Measurements from ENCODE around the gene DDAH1. TPM values are rescaled to one million over a fixed set of nuclear protein-coding genes. Genes with fewer than 3 reads are reported as not detected.

Gene DDAH1
- total RNA-seq, 1 experiment from 2014 or later, result 36.3 TPM

DNA sequence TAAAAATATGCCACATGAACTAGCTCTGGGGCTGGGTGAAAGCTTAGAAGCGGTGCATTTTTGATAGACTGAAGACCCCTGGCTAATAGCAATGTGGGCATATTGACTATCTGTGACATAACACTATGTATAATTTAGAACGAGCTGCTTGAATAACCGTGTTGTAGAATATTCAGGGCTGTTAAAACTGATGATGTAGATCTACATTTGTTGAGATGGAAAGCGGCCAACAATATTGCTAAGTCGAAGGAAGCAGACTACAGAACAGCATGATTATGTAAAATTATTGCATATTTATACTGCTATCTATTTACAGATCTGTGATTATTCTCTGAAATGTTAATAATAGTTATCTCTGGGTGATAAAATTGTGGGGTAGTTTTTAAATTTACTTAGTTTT, 147.4 kb downstream of the DDAH1 start:
- Histone ChIP-seq H3K79me2 (ENCODE audit: insufficient read depth, low read length) (no peaks in the 10 kb centered on the region), H2AK5ac (ENCODE audit: insufficient read length, low read length) (no peak overlapping the region), H3K14ac (ENCODE audit: insufficient read depth, low read length) (no peak overlapping the region), H2BK120ac (ENCODE audit: low read depth, low read length, poor library complexity, severe bottlenecking) (no peak overlapping the region), H3K4me1 (ENCODE audit: insufficient read depth, low read length) (no peaks in the 10 kb centered on the region; the same call in 1 of the 2 replicates), H3K9me3 (ENCODE audit: control insufficient read depth, low read depth, low read length) (no peaks in the 10 kb centered on the region), H3K56ac (ENCODE audit: insufficient read length, low read depth, low read length) (no peak overlapping the region), H2BK5ac (ENCODE audit: insufficient read length, low read length) (no peak overlapping the region), H2BK15ac (ENCODE audit: low read depth, low read length) (no peak overlapping the region), H3K18ac (ENCODE audit: insufficient read length, low read depth, low read length) (no peak overlapping the region), H2BK20ac (ENCODE audit: low read depth, low read length, poor library complexity, severe bottlenecking) (no peak overlapping the region), H3K9ac (ENCODE audit: extremely low read depth, insufficient read length, low read length) (no peak overlapping the region), H4K5ac (ENCODE audit: insufficient read length, low read depth, low read length) (no peak overlapping the region), H3K4me2 (ENCODE audit: insufficient read depth, insufficient read length, low read length) (no peak overlapping the region), H3K4ac (ENCODE audit: low read depth, low read length) (no peak overlapping the region), H3T11ph (ENCODE audit: low read length) (no peak overlapping the region), H3K23ac (ENCODE audit: insufficient read length, low read depth, low read length) (no peak overlapping the region), H4K91ac (ENCODE audit: insufficient read length, low read depth, low read length) (no peak overlapping the region), H4K8ac (replicated peaks; ENCODE audit: insufficient read length, low read depth, low read length) (no peak overlapping the region), H3K23me2 (ENCODE audit: insufficient read length, low read depth, low read length, poor library complexity, severe bottlenecking) (no peaks in the 10 kb centered on the region), H3K79me1 (ENCODE audit: insufficient read depth, low read depth, low read length, poor library complexity, severe bottlenecking) (no peaks in the 10 kb centered on the region), H3K27me3 (ENCODE audit: insufficient read depth, low read length) (no peaks in the 10 kb centered on the region), H2BK12ac (ENCODE audit: insufficient read length, low read depth, low read length) (no peak overlapping the region), H4K20me1 (ENCODE audit: control insufficient read depth, insufficient read depth, insufficient read length) (no peaks in the 10 kb centered on the region), H3K27ac (ENCODE audit: insufficient read length, low read depth, low read length) (no peak overlapping the region), H2AFZ (ENCODE audit: low read length) (no peak overlapping the region)
- Mint-ChIP-seq H3K27me3 (ENCODE audit: low read depth) (no peaks in the 10 kb centered on the region), H3K27ac (no peak overlapping the region), H3K4me3 (no peak overlapping the region), H3K4me1 (peaks cover 4% of the 10 kb centered on the region in 2 experiments; a peak in 3 of 4 replicates), H3K36me3 (ENCODE audit: insufficient read depth in 1 of 3, low read depth in 3 of 3) (no peaks in the 10 kb centered on the region), H3K9me3 (no peaks in the 10 kb centered on the region)
- TF ChIP-seq, protein P1, sequence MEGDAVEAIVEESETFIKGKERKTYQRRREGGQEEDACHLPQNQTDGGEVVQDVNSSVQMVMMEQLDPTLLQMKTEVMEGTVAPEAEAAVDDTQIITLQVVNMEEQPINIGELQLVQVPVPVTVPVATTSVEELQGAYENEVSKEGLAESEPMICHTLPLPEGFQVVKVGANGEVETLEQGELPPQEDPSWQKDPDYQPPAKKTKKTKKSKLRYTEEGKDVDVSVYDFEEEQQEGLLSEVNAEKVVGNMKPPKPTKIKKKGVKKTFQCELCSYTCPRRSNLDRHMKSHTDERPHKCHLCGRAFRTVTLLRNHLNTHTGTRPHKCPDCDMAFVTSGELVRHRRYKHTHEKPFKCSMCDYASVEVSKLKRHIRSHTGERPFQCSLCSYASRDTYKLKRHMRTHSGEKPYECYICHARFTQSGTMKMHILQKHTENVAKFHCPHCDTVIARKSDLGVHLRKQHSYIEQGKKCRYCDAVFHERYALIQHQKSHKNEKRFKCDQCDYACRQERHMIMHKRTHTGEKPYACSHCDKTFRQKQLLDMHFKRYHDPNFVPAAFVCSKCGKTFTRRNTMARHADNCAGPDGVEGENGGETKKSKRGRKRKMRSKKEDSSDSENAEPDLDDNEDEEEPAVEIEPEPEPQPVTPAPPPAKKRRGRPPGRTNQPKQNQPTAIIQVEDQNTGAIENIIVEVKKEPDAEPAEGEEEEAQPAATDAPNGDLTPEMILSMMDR (conservative IDR thresholded peaks at IDR 0.05), result no peak
- no CpG with 5 or more reads among the region's 5 CpGs for WGBS (ENCODE audit: extremely low coverage, insufficient read length, low lambda C conversion rate)
- DNase-seq, result no peak

Measured in H9 (cell line).